Measurements from ENCODE around the gene XPO6.

Gene XPO6

DNA sequence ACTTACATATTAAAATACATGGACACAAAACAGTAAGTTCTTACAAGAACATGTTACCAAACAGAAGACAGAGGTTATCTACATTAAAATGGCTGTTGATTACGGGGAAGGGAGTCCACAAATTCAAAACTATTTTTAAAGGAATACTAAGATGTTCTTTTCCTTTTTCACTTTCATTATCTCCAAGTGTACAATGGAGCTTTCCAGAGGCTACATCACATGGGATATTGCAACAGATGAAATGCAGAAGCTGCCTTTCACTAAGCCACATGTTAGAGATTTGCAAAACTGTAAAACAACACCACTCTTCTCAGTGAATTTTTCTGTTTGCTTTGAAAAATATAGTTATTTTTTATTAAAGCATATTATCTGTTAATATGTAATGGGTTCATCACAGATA is 53.6 kb downstream of the XPO6 start:
- DNase-seq (ENCODE audit: low read depth) = no peak
- in situ Hi-C loops (cut with HindIII; ENCODE audit: low sequenced_read_pairs) = no loop called here
- TF ChIP-seq, protein P1, sequence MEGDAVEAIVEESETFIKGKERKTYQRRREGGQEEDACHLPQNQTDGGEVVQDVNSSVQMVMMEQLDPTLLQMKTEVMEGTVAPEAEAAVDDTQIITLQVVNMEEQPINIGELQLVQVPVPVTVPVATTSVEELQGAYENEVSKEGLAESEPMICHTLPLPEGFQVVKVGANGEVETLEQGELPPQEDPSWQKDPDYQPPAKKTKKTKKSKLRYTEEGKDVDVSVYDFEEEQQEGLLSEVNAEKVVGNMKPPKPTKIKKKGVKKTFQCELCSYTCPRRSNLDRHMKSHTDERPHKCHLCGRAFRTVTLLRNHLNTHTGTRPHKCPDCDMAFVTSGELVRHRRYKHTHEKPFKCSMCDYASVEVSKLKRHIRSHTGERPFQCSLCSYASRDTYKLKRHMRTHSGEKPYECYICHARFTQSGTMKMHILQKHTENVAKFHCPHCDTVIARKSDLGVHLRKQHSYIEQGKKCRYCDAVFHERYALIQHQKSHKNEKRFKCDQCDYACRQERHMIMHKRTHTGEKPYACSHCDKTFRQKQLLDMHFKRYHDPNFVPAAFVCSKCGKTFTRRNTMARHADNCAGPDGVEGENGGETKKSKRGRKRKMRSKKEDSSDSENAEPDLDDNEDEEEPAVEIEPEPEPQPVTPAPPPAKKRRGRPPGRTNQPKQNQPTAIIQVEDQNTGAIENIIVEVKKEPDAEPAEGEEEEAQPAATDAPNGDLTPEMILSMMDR (IDR thresholded peaks at IDR 0.05; ENCODE audit: low read depth, low read length, missing control alignments) = no peak
- H3K4me3 ChIP-seq (ENCODE audit: low read depth, low read length) = no peak overlapping the region

DNA sequence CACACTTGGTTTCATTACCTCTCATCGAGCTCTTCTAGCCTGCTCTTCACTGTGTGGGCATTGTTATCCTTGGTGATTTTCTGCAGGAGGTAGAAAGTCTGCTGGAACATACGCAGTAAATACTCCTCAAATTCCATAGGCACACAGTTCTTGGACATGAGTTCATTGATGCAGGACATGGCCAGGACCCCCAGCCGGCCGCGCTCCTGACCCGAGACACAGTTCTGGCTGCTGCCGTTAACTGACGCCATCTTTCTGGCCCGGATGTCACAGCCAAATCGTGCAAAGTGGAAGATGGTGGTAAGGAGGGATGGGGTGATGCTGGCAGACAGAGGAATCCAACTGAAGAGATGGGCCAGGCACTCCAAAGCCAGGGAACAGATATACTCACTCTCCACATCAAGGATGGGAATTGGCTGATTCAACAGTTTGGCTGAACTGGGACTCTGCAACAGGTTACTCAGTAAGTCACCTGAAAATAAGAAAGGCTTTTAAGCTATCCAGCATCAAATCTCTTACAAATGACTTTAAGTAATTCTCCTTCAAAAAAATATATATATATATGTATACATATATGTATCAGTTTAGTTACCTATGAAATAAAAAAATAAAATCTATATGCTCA is 55.6 kb downstream of the XPO6 start:
- in situ Hi-C loops (cut with HindIII; ENCODE audit: low sequenced_read_pairs) = no loop called here
- no peak for DNase-seq (ENCODE audit: low read depth)
- no peak overlapping the region for H3K4me3 ChIP-seq (ENCODE audit: low read depth, low read length)
- TF ChIP-seq, protein P1 (IDR thresholded peaks at IDR 0.05; ENCODE audit: low read depth, low read length, missing control alignments) = no peak

DNA sequence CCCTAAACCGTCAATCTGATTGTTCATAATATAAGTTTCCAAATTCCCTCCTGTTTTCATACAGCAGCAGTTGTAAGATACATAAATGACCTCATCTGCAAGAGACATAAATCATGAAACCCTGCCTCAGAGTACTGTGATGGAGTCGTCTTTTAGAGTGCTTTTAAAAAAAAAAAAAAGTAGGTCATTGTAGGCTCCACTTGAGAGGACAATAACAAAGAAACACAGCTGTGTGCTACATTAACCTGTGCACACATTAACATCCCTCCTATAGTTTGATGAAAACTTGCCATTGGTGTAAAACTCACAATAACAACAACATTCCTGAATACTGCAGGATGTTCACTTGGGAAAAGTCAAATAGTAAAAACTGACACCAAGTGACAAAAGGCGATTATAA is 56.5 kb downstream of the XPO6 start:
- DNase-seq (ENCODE audit: low read depth) = no peak
- TF ChIP-seq, protein P1 (IDR thresholded peaks at IDR 0.05; ENCODE audit: low read depth, low read length, missing control alignments) = no peak
- in situ Hi-C loops (cut with HindIII; ENCODE audit: low sequenced_read_pairs) = no loop called here
- no peak overlapping the region for H3K4me3 ChIP-seq (ENCODE audit: low read depth, low read length)

DNA sequence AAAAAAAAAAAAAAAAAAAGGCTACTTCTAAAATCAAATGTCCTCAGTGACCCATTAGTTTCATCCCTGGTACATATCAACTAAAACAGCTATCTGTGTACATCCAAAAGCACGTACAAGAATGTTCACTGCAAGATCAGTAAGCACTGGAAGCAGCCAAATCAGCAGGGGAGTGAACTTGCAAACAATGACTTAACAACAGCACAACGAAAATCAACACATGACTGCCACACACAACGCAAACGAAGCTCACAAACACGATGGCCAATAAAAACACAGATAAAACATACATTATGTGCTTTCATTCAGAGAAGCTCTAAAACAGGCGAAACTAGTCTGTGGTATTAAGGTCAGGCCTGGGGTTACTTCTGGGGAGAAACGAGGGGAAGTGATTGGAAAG is 60.6 kb downstream of the XPO6 start:
- in situ Hi-C loops (cut with HindIII; ENCODE audit: low sequenced_read_pairs) = no loop called here
- no peak for DNase-seq (ENCODE audit: low read depth)
- TF ChIP-seq, protein P1 (IDR thresholded peaks at IDR 0.05; ENCODE audit: low read depth, low read length, missing control alignments) = no peak
- H3K4me3 ChIP-seq (ENCODE audit: low read depth, low read length) = no peak overlapping the region

DNA sequence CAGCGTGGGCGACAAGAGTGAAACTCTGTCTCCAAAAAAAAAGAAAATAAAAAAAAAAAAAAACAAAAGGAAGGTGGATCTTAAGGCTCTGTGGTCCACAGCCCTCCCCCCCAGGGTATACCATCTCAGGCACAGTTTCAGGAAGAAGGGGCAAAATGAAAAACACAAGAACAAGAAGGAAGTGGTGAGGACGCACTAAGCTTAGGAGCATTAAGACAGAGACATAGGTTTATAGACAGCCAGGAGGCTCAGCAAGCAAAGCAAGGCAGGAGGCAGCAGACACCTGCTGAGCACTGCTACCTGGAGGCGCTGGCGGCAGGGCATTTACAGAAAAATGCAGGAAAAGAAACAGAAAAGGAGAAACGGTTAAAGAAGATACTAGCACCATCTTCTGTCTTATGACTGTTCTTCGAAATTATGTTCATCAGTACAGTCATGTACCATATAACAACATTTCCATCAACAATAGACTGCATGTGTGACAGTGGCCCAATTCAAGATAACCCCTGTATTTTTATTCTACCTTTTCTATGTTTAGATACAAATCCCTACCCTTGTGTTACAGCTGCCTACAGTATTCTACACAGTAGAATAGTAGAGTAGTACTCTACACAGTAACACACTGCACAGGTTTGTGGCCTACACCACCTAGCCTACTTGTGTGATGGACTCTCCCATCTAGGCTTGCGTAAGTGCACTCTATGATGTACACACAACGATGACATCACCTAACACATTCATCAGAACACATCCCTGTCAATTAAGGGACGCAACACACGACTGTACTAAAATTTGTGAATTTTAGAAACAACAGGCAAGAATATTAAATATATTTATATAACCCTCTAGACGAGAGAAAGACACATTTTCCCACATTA is 62.5 kb downstream of the XPO6 start:
- in situ Hi-C loops (cut with HindIII; ENCODE audit: low sequenced_read_pairs) = no loop called here
- no peak for DNase-seq (ENCODE audit: low read depth)
- H3K4me3 ChIP-seq (ENCODE audit: low read depth, low read length) = no peak overlapping the region
- TF ChIP-seq, protein P1 (IDR thresholded peaks at IDR 0.05; ENCODE audit: low read depth, low read length, missing control alignments) = no peak

DNA sequence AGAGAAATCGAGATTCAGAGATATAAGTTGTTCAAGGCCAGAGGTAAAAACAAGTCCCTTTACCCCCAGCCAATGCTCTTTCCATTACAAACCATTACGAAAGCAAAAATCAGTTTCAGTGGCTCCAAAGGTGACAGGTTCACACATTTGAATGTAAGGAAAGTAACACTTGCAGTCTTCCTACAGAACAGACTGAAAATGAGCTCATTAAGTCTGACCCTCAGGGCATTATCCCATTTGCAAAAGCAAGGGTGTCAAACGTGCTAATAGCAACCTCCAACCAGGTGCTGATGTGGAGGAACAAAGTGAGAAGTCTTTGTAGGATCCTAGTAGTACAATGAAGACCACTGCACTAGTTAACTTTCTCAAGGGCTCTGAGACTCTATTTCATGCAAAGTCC is 65.2 kb downstream of the XPO6 start:
- TF ChIP-seq, protein P1 (IDR thresholded peaks at IDR 0.05; ENCODE audit: low read depth, low read length, missing control alignments) = no peak
- H3K4me3 ChIP-seq (ENCODE audit: low read depth, low read length) = no peak overlapping the region
- in situ Hi-C loops (cut with HindIII; ENCODE audit: low sequenced_read_pairs) = no loop called here
- no peak for DNase-seq (ENCODE audit: low read depth)

All from astrocyte of the cerebellum (primary cell).